GM12892 (cell line): ENCODE results near the gene CCN2.
"Not testable (repeated sequence)": the region's sequence is repeated elsewhere in the genome, so short reads cannot be mapped to it uniquely, and the experiment has no call there.

Experiments
- DNase-seq: peaks from one replicate; pipeline ENCODE4 v3.0.0; 2011; ENCODE audit not compliant: insufficient read length
- FAIRE-seq: peaks from 2 replicates; lab custom pipeline; 2011; peaks lifted over from hg19 to GRCh38; lab: Jason Lieb, UNC
- POLR2A ChIP-seq: IDR thresholded peaks from 2 replicates; pipeline ENCODE4 v1.6.1; 2011; ENCODE audit warnings: low read depth, low read length, control low read depth
- POLR2AphosphoS5 ChIP-seq: IDR thresholded peaks from 2 replicates; pipeline ENCODE4 v1.6.1; 2011; ENCODE audit warnings: low read depth, low read length, control low read depth
- TAF1 ChIP-seq: IDR thresholded peaks from 2 replicates; pipeline ENCODE4 v1.6.1; 2011; ENCODE audit warnings: low read depth, mild to moderate bottlenecking, control low read depth, low read length, borderline replicate concordance

CCN2 gene

GRCh38 chr6:131929976-131930375 is 21.2 kb downstream of the CCN2 start:
- TF ChIP-seq POLR2AphosphoS5 = no peak
- no peak for TF ChIP-seq TAF1
- TF ChIP-seq POLR2A = no peak
- FAIRE-seq (no peak), DNase-seq (no peak)

GRCh38 chr6:131929264-131929663 is 21.9 kb downstream of the CCN2 start:
- TF ChIP-seq POLR2AphosphoS5 = no peak
- TF ChIP-seq TAF1 = no peak
- no peak for TF ChIP-seq POLR2A
- FAIRE-seq = no peak
- DNase-seq = no peak

- DNase-seq (no peak), FAIRE-seq (no peak)
- TF ChIP-seq POLR2A (no peak), TAF1 (no peak)
Observed at GRCh38 chr6:131924881-131925474, 26.2 kb downstream of the CCN2 start.

GRCh38 chr6:131923356-131923755 is 27.8 kb downstream of the CCN2 start:
- DNase-seq = no peak
- FAIRE-seq = peak; percentile 42
- TF ChIP-seq POLR2AphosphoS5 (no peak), TAF1 (no peak), POLR2A (no peak)

- no peak for TF ChIP-seq TAF1
- TF ChIP-seq POLR2AphosphoS5 = no peak
Observed at GRCh38 chr6:131920656-131921055, 30.5 kb downstream of the CCN2 start.

GRCh38 chr6:131918650-131919355 is 32.4 kb downstream of the CCN2 start:
- TF ChIP-seq POLR2AphosphoS5 = no peak
- TF ChIP-seq TAF1 = no peak
- no peak for TF ChIP-seq POLR2A
- DNase-seq (no peak), FAIRE-seq (no peak)

More at GRCh38 chr6:131920656-131921055, 30.5 kb downstream of the CCN2 start:
- no peak for FAIRE-seq
- DNase-seq = no peak

DNA sequence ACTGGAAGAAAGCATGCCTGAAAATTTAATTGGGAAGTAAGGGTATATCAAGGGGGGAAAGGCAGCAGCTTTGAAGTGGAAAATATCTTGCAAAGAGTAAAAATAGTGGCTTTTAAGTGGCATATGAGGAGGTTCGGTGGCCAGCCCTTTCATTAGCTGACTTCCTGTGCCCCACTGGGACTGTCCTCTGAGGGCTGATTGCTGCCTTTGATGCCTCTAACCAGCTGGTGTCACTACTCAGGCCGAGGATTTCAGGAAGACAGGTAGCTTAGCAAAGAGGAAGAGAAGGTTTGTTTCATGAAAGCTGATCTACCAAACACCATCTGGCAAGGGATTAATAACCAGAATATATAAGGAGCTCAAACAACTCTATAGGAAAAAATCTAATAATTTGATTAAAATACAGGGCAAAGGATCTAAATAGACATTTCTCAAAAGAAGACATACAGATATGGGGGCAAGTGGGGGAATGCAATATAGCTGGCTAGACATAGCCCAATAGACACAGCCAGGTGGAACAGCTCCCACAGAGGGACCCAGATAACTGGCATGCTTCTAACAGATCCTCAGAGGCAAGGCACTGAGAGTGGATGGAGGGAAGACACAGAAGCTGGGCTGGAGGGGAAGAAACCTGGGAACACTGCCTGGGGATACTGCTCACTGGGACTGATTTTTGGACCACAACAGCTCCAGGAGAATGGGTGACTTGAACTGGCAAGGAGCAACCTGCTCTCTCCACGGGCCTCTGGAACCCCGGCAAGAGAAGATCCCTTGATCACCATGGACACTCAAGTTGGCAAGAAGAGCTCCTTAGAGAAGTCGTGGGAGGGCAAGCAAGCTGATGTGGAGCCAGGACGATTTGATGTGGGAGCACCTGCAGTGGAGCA is 33.2 kb downstream of the CCN2 start:
- FAIRE-seq = no peak
- DNase-seq = no peak
- TF ChIP-seq POLR2A = no peak

DNA sequence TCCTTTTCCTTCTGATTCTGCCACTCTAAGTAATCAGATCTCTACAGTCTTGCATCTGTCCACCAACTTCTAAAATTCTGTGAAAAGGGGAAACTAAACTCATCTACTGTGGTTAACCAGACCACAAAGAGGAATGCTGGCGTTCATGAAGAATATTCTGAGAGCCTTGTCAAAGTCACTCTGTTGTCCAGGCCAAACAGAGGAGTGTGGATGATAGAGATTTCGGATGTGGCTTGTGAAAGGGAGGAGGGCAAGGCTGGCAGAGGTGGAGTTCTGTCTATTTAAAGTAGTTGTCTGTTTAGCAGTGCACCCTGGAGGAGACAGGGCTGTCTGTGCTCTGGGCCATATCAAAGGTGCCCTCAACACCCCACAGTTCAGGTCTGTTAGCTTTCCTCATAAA is 33.9 kb downstream of the CCN2 start:
- DNase-seq = no peak
- no peak for FAIRE-seq
- no peak for TF ChIP-seq POLR2A
- TF ChIP-seq POLR2AphosphoS5 = no peak
- no peak for TF ChIP-seq TAF1

DNA sequence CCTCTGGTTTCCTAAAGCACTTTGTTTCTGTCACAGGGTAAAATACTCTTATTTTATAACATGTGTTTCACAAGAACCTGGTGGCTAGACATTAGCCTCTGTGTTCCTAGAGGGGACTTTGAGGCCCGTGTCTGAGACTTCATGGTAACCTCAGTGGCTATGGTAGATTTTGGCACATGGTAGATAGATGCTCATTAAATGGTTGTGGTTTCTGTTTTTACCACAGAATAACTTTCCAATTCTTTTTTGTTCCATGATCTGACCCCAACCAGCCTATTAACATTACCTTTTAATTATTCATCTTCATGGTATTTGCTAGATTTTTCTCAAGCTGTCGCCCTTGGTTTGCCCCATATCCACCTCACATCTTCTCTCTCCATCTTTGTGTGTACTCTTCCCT is 34.3 kb downstream of the CCN2 start:
- DNase-seq (no peak), FAIRE-seq (no peak)
- TF ChIP-seq TAF1 (no peak), POLR2AphosphoS5 (no peak), POLR2A (no peak)

DNA sequence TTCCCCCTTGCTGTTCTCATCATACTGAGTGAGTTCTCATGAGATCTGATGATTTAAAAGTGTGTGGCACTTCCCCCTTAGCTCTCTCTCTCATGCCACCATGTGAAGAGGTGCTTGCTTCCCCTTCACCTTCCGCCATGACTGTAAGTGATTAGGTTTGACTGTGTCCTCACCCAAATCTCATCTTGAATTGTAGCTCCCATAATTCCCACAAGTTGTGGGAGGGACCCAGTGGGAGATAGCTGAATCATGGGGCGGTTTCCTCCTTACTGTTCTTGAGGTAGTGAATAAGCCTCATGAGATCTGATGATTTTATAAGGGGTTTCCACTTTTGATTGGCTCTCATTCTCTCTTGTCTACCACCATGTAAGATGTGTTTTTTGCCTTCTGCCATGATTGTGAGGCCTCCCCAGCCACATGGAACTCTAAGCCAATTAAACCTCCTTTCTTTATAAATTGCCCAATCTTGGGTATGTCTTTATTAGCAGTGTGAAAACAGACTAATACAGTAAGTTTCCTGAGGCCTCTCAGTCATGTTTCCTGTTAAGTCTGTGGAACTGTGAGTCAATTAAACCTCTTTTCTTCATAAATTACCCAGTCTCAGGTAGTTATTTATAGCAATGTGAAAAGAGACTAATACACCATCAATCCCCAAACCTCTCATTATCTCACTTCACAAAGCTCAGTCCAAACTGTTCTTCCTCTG is 34.9 kb downstream of the CCN2 start:
- not testable (repeated sequence) for FAIRE-seq, DNase-seq

GRCh38 chr6:131914967-131915751 is 36.0 kb downstream of the CCN2 start:
- FAIRE-seq (peak; percentile 90), DNase-seq (no peak)
- TF ChIP-seq POLR2AphosphoS5 (no peak), POLR2A (no peak), TAF1 (no peak)
